CD4-positive, CD25-positive, alpha-beta regulatory T cell (primary cell): ENCODE results near the gene ATF7IP. TPM values are rescaled to one million over a fixed set of nuclear protein-coding genes. Genes with fewer than 3 reads are reported as not detected.
A peak's percentile ranks its signal among the peaks of the same experiment; 100 is the strongest.
"Not testable (repeated sequence)": the region's sequence is repeated elsewhere in the genome, so short reads cannot be mapped to it uniquely, and the experiment has no call there.

Experiments used
- ATAC-seq, 2 donors: fragments of 150-1000 bp; cut with Tn5 transposase; one replicate each; pipeline ENCODE4 v1.10.0; 2021; ENCODE audit warnings: low read depth in 2 of 2, moderate number of reproducible peaks in 2 of 2, moderate library complexity in 1 of 2
- DNase-seq, 3 donors: peaks; one replicate each; pipeline versions ENCODE4 v3.0.0 to v3.0.0-alpha.2; 2012 to 2022; ENCODE audit warnings: mixed read lengths in 1 of 3
- H3K27ac ChIP-seq: one replicate; pipeline ENCODE4 v1.7.0; 2013; ENCODE audit warnings: mild to moderate bottlenecking, low read length; ENCODE audit not compliant: insufficient read depth, poor library complexity, severe bottlenecking
- H3K27me3 ChIP-seq: one replicate; pipeline ENCODE4 v1.7.0; 2013; ENCODE audit warnings: low read length; ENCODE audit not compliant: control insufficient read depth, insufficient read depth
- H3K36me3 ChIP-seq: one replicate; pipeline ENCODE4 v1.7.0; 2013; ENCODE audit warnings: mild to moderate bottlenecking, low read length, moderate library complexity; ENCODE audit not compliant: control insufficient read depth, insufficient read depth
- H3K4me1 ChIP-seq: 2 replicates; pipeline ENCODE4 v1.7.0; 2013; ENCODE audit warnings: mild to moderate bottlenecking, low read length; ENCODE audit not compliant: insufficient read depth, control insufficient read depth, poor library complexity, severe bottlenecking
- H3K4me3 ChIP-seq: one replicate; pipeline ENCODE4 v1.7.0; 2013; ENCODE audit warnings: low read depth, mild to moderate bottlenecking, low read length, moderate library complexity
- H3K9me3 ChIP-seq, 2 experiments: 1 replicate in 1 of 2; 2 replicates in 1 of 2; pipeline ENCODE4 v1.7.0; 2013; ENCODE audit warnings: low read length in 2 of 2, mild to moderate bottlenecking in 1 of 2, moderate library complexity in 1 of 2; ENCODE audit not compliant: control insufficient read depth in 2 of 2
- H3K27ac Mint-ChIP-seq, 3 donors: one replicate each; pipeline ENCODE4 v1.8.0; 2020 to 2022; ENCODE audit warnings: mild to moderate bottlenecking in 3 of 3, mixed read lengths in 3 of 3, moderate library complexity in 2 of 3
- H3K27me3 Mint-ChIP-seq: one replicate; pipeline ENCODE4 v1.8.0; 2022; ENCODE audit warnings: mild to moderate bottlenecking, mixed read lengths
- H3K36me3 Mint-ChIP-seq: one replicate; pipeline ENCODE4 v1.8.0; 2020; ENCODE audit warnings: mixed read lengths
- H3K4me1 Mint-ChIP-seq, 4 donors: one replicate each; pipeline ENCODE4 v1.8.0; 2020 to 2022; ENCODE audit warnings: mixed read lengths in 4 of 4, mild to moderate bottlenecking in 1 of 4
- H3K4me3 Mint-ChIP-seq, 4 donors: one replicate each; pipeline ENCODE4 v1.8.0; 2020 to 2022; ENCODE audit warnings: mild to moderate bottlenecking in 4 of 4, mixed read lengths in 4 of 4, moderate library complexity in 3 of 4
- H3K9me3 Mint-ChIP-seq, 7 donors: one replicate each; pipeline ENCODE4 v1.8.0; 2020 to 2022; ENCODE audit warnings: mixed read lengths in 7 of 7, mild to moderate bottlenecking in 3 of 7, moderate library complexity in 2 of 7
- polyA plus RNA-seq, 4 donors: library from polyadenylated mRNA; unstranded; fragments of 300-500 nt; fragmentation: Illumina TruSeq; gene quantifications; one replicate each; pipeline ENCODE4 v1.2.3, GENCODE V29; 2021
- total RNA-seq: library from RNA; stranded (reverse); gene quantifications from one replicate; pipeline ENCODE4 v1.2.3, GENCODE V29; 2022

Gene ATF7IP
- total RNA-seq, result 175 TPM
- polyA plus RNA-seq, result 100 to 1,000 TPM in 2 of 4 donors, 10 to 100 TPM in 2; 83.9 to 116 (median 95.0) TPM

GRCh38 chr12:14365294-14366208 is at the start of gene ATF7IP:
TSS of gene ATF7IP (plus strand) at chr12:14365682. CDS start at chr12:14423916, 58,234 bp downstream.
- peak within 1 kb of the TSS; percentile 88 to 99 (median 92) for H3K4me3 Mint-ChIP-seq
- peak; percentile 90 to 99 (median 96) for DNase-seq
- peaks cover 0 to 3% (median 0%) of the 10 kb centered on the region in 7 donors for H3K9me3 Mint-ChIP-seq
- no peaks in the 10 kb centered on the region for H3K27me3 ChIP-seq
- peaks cover 17% of the 10 kb centered on the region for H3K36me3 Mint-ChIP-seq
- ATAC-seq, result peak; percentile 91 to 93
- peak within 1 kb of the TSS; percentile 99 for H3K4me3 ChIP-seq
- H3K27ac ChIP-seq, result peak within 1 kb of the TSS; percentile 93
- peaks cover 18 to 54% (median 33%) of the 10 kb centered on the region in 4 donors for H3K4me1 Mint-ChIP-seq
- H3K4me1 ChIP-seq, result peaks cover 28% of the 10 kb centered on the region
- H3K36me3 ChIP-seq, result peaks cover 3% of the 10 kb centered on the region
- H3K9me3 ChIP-seq, result no peaks in the 10 kb centered on the region
- H3K27ac Mint-ChIP-seq, result peak within 1 kb of the TSS; percentile 94 to 96 (median 94)
- H3K27me3 Mint-ChIP-seq, result peaks cover 16% of the 10 kb centered on the region

- Histone ChIP-seq H3K4me1 (no peaks in the 10 kb centered on the region), H3K36me3 (no peaks in the 10 kb centered on the region), H3K9me3 (no peaks in the 10 kb centered on the region), H3K4me3 (no peak overlapping the region), H3K27ac (no peak overlapping the region), H3K27me3 (no peaks in the 10 kb centered on the region)
- no peaks in the 10 kb centered on the region for H3K36me3 Mint-ChIP-seq
- no peak overlapping the region for H3K4me3 Mint-ChIP-seq
- no peaks in the 10 kb centered on the region for H3K9me3 Mint-ChIP-seq
- DNase-seq (no peak), ATAC-seq (no peak)
- H3K4me1 Mint-ChIP-seq, result peaks cover 0 to 2% (median 0%) of the 10 kb centered on the region in 4 donors
- H3K27ac Mint-ChIP-seq, result no peak overlapping the region
- no peaks in the 10 kb centered on the region for H3K27me3 Mint-ChIP-seq
Observed at GRCh38 chr12:14317362-14318146, 47.9 kb upstream of the ATF7IP start.

GRCh38 chr12:14319704-14320427 is 45.6 kb upstream of the ATF7IP start:
- H3K36me3 Mint-ChIP-seq, H3K36me3 ChIP-seq, ATAC-seq, H3K4me3 Mint-ChIP-seq, H3K4me3 ChIP-seq, H3K9me3 Mint-ChIP-seq, DNase-seq, H3K27me3 Mint-ChIP-seq, H3K27ac ChIP-seq, H3K27me3 ChIP-seq, H3K27ac Mint-ChIP-seq, H3K4me1 ChIP-seq, H3K4me1 Mint-ChIP-seq, H3K9me3 ChIP-seq: not testable (repeated sequence)

- H3K9me3 ChIP-seq, result no peaks in the 10 kb centered on the region
- no peaks in the 10 kb centered on the region for H3K36me3 Mint-ChIP-seq
- H3K4me3 ChIP-seq, result no peak overlapping the region
- peak overlapping the region in 1 of 3 donors; percentile 40 for H3K27ac Mint-ChIP-seq
- H3K9me3 Mint-ChIP-seq, result peaks cover 0 to 1% (median 0%) of the 10 kb centered on the region in 7 donors
- no peak overlapping the region for H3K4me3 Mint-ChIP-seq
- H3K27me3 Mint-ChIP-seq, result no peaks in the 10 kb centered on the region
- H3K4me1 Mint-ChIP-seq, result peaks cover 0 to 2% (median 0%) of the 10 kb centered on the region in 4 donors
- ATAC-seq, result no peak
- no peaks in the 10 kb centered on the region for H3K4me1 ChIP-seq
- H3K27ac ChIP-seq, result no peak overlapping the region
- H3K36me3 ChIP-seq, result no peaks in the 10 kb centered on the region
- no peaks in the 10 kb centered on the region for H3K27me3 ChIP-seq
- DNase-seq, result no peak
Observed at GRCh38 chr12:14322403-14322802, 43.1 kb upstream of the ATF7IP start.

- Histone ChIP-seq H3K4me3 (no peak overlapping the region), H3K4me1 (no peaks in the 10 kb centered on the region), H3K36me3 (no peaks in the 10 kb centered on the region), H3K9me3 (no peaks in the 10 kb centered on the region), H3K27ac (no peak overlapping the region), H3K27me3 (no peaks in the 10 kb centered on the region)
- Mint-ChIP-seq H3K27ac (no peak overlapping the region), H3K9me3 (peaks cover 0 to 4% (median under 1%) of the 10 kb centered on the region in 7 donors), H3K36me3 (no peaks in the 10 kb centered on the region), H3K4me1 (peaks cover 0 to 2% (median 0%) of the 10 kb centered on the region in 4 donors), H3K27me3 (peaks cover 5% of the 10 kb centered on the region), H3K4me3 (no peak overlapping the region)
- DNase-seq (no peak), ATAC-seq (no peak)
Observed at GRCh38 chr12:14325716-14326343, 39.7 kb upstream of the ATF7IP start.

GRCh38 chr12:14326699-14327098 is 38.8 kb upstream of the ATF7IP start:
- H3K27me3 Mint-ChIP-seq, result peaks cover 5% of the 10 kb centered on the region
- Histone ChIP-seq H3K4me1 (no peaks in the 10 kb centered on the region), H3K36me3 (no peaks in the 10 kb centered on the region), H3K27me3 (no peaks in the 10 kb centered on the region), H3K27ac (no peak overlapping the region), H3K4me3 (no peak overlapping the region), H3K9me3 (peaks cover 0 to under 1% of the 10 kb centered on the region in 2 experiments)
- peaks cover 0 to 2% (median 0%) of the 10 kb centered on the region in 4 donors for H3K4me1 Mint-ChIP-seq
- H3K36me3 Mint-ChIP-seq, result no peaks in the 10 kb centered on the region
- peaks cover 0 to 4% (median 3%) of the 10 kb centered on the region in 7 donors for H3K9me3 Mint-ChIP-seq
- DNase-seq (no peak), ATAC-seq (no peak)
- H3K4me3 Mint-ChIP-seq, result no peak overlapping the region
- no peak overlapping the region for H3K27ac Mint-ChIP-seq

GRCh38 chr12:14327711-14328110 is 37.8 kb upstream of the ATF7IP start:
- no peak overlapping the region for H3K27ac Mint-ChIP-seq
- no peak overlapping the region for H3K4me3 Mint-ChIP-seq
- Histone ChIP-seq H3K27me3 (no peaks in the 10 kb centered on the region), H3K4me1 (no peaks in the 10 kb centered on the region), H3K36me3 (no peaks in the 10 kb centered on the region), H3K27ac (no peak overlapping the region), H3K4me3 (no peak overlapping the region), H3K9me3 (peaks cover 1 to 11% of the 10 kb centered on the region in 2 experiments)
- ATAC-seq (no peak), DNase-seq (no peak)
- no peaks in the 10 kb centered on the region for H3K4me1 Mint-ChIP-seq
- H3K36me3 Mint-ChIP-seq, result no peaks in the 10 kb centered on the region
- peaks cover 5% of the 10 kb centered on the region for H3K27me3 Mint-ChIP-seq
- H3K9me3 Mint-ChIP-seq, result peaks cover 0 to 9% (median 4%) of the 10 kb centered on the region in 7 donors
